H1 (cell line): ENCODE measurements around the gene RRP1. TPM values are rescaled to one million over a fixed set of nuclear protein-coding genes. Genes with fewer than 3 reads are reported as not detected.

Source experiments
- EGR1 ChIP-seq: IDR thresholded peaks from 2 replicates; pipeline ENCODE4 v1.6.1; 2011; ENCODE audit warnings: low read depth, low read length, borderline replicate concordance
- HDAC2 ChIP-seq, 2 experiments: fragments of 300-600 bp in 1 of 2; sonication (generic) in 1 of 2; IDR thresholded peaks; 2 replicates each; pipeline ENCODE4 v1.6.1; 2011 to 2012; ENCODE audit warnings: low read depth in 2 of 2, low read length in 2 of 2, mild to moderate bottlenecking in 2 of 2, moderate library complexity in 2 of 2, borderline replicate concordance in 1 of 2, inconsistent platforms in 1 of 2
- POU5F1 ChIP-seq: IDR thresholded peaks from 2 replicates; pipeline ENCODE4 v1.6.1; 2011; ENCODE audit warnings: low read depth, mild to moderate bottlenecking, low read length, moderate library complexity
- SIRT6 ChIP-seq: IDR thresholded peaks from one replicate; pipeline ENCODE4 v1.7.1; 2012; ENCODE audit warnings: low read length, inconsistent platforms
- polyA plus RNA-seq, 7 experiments: library from polyadenylated mRNA; depleted of rRNA in 3 of 7; stranded (reverse) in 5 of 7; unstranded in 2 of 7; fragments of >200 nt in 5 of 7; fragments of 200-250 nt in 2 of 7; gene quantifications; 1 replicate in 5 of 7; 2 replicates in 1 of 7; 4 replicates in 1 of 7; pipeline versions ENCODE4 v1.2.1 to v1.2.3, GENCODE V29; 2011 to 2013; ENCODE audit warnings: missing spikeins in 2 of 7, mixed read lengths in 2 of 7
- total RNA-seq: library from RNA; stranded (reverse); fragmentation: NEBNext Ultra II Directional; extraction: Animal tissue kit (Norgen Biotek cat#: 25700); gene quantifications from 2 replicates; pipeline ENCODE4 v1.2.1, GENCODE V29; 2021

RRP1 gene
- total and polyA plus RNA-seq, 2 of the 8 experiments (the other 6 are each of a cell fraction or from before 2014, with no cell fraction given) = 11.6 to 55.2 TPM

DNA sequence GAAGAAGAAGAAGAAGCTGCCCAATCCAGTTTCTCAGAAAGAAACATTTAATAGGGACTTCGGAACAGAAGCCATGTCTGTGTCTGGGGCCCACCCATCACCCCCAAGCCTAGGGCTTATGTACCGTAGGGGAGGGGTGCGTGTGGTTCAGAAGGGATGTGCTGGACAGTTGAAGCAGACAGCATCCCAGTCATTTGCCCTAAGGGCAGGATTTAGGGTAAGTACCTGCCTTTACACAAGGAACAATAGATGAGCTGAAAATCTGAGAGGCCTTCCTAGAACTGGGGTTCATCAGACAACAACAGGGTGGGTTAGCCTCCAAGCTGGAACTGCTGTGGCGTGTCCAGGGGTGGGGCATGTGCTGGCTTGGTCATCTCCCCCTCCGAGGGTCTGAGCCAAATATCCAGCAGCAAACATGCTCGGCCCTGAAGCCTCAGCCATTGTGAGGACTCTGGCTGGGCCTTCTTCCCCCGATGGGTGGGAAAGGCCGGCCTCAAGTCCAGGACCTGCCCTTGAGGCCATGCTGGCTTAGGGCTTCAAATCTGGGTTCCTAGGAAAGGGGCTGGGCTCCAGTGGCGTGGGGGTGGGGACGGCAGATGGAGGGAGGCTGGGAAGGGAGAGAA lies 25.4 kb upstream of the RRP1 start (continued):
- no peak for TF ChIP-seq HDAC2 (IDR thresholded peaks at IDR 0.05; ENCODE audit: borderline replicate concordance in 1 of 2, low read depth in 2 of 2, low read length in 2 of 2)
- no peak for TF ChIP-seq SIRT6
- no peak for TF ChIP-seq EGR1
- no peak for TF ChIP-seq POU5F1
